ENCODE data around the gene GPR157. TPM values are rescaled to one million over a fixed set of nuclear protein-coding genes. Genes with fewer than 3 reads are reported as not detected.

GPR157 gene
- total RNA-seq, 4 donors from 2014 or later = 6.4 to 14.3 (median 9.8) TPM

GRCh38 chr1:9065213-9065751 is 63.6 kb downstream of the GPR157 start:
- Histone ChIP-seq H3K9me3 (no peaks in the 10 kb centered on the region), H3K4me1 (peaks cover 18 to 43% (median 29%) of the 10 kb centered on the region in 4 donors), H3K4me3 (no peak overlapping the region), H3K27me3 (no peaks in the 10 kb centered on the region), H3K27ac (peak overlapping the region; percentile 28 to 68 (median 53)), H3K36me3 (no peaks in the 10 kb centered on the region)
- intact Hi-C loops (cut with DNase I; ENCODE audit: low total_unique reads) = no loop called here
- in situ Hi-C loops (cut with MboI; ENCODE audit: low pct_ligation_motif_present in 1 of 4, low pct_unique_long_range_greater_than_20kb in 1 of 4, low sequenced_read_pairs in 3 of 4) = no loop called here
- TF ChIP-seq CTCF (IDR thresholded peaks at IDR 0.05) (no peak), EP300 (IDR thresholded peaks at IDR 0.05; ENCODE audit: low read depth) (no peak), POLR2AphosphoS5 (IDR thresholded peaks at IDR 0.05) (no peak), POLR2A (IDR thresholded peaks at IDR 0.05) (no peak)
- no peak for DNase-seq
- 50 to 76% methylated on average over 1 to 7 of the region's 7 CpGs for WGBS, 2 donors (ENCODE audit: low coverage in 1 of 2)

GRCh38 chr1:9062846-9063245 is 66.1 kb downstream of the GPR157 start:
- Histone ChIP-seq H3K4me1 (peaks cover 8 to 25% (median 14%) of the 10 kb centered on the region in 4 donors), H3K36me3 (no peaks in the 10 kb centered on the region), H3K27me3 (no peaks in the 10 kb centered on the region), H3K27ac (peak overlapping the region in 3 of 4 donors; percentile 2 to 44 (median 8)), H3K9me3 (no peaks in the 10 kb centered on the region), H3K4me3 (no peak overlapping the region)
- in situ Hi-C loops (cut with MboI; ENCODE audit: low pct_ligation_motif_present in 1 of 4, low pct_unique_long_range_greater_than_20kb in 1 of 4, low sequenced_read_pairs in 3 of 4) = no loop called here
- intact Hi-C loops (cut with DNase I; ENCODE audit: low total_unique reads) = no loop called here
- TF ChIP-seq POLR2AphosphoS5 (IDR thresholded peaks at IDR 0.05) (no peak), EP300 (IDR thresholded peaks at IDR 0.05; ENCODE audit: low read depth) (no peak), POLR2A (IDR thresholded peaks at IDR 0.05) (no peak), CTCF (IDR thresholded peaks at IDR 0.05) (no peak)
- WGBS, 2 donors (ENCODE audit: low coverage in 1 of 2) = 72 to 80% methylated on average over 5 of the region's 5 CpGs
- no peak for DNase-seq

DNA sequence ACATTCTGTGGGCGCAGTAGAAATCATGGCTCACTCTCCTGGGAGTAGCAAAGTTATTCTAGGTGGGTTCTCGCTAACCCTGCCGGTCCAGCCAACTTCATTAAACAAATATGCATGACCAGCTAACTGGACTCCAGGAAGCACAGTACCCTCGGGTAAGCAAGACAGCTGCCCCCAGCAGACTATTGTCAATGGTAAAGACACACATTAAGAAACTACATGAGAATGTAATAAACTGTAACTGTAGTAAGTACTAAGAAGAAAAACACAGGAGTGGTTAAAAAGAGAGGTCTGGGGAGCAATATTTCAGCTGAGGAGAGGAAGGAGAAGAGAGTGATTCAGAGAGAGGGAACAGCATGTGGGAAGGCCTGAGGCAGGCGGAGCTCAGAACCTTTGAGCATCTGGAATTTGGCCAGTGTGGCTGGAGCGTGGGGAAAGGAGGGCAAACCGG is 66.9 kb downstream of the GPR157 start:
- in situ Hi-C loops (cut with MboI; ENCODE audit: low pct_ligation_motif_present in 1 of 4, low pct_unique_long_range_greater_than_20kb in 1 of 4, low sequenced_read_pairs in 3 of 4) = no loop called here
- DNase-seq = no peak
- Histone ChIP-seq H3K27ac (peak overlapping the region in 1 of 4 donors; percentile 44), H3K36me3 (no peaks in the 10 kb centered on the region), H3K27me3 (no peaks in the 10 kb centered on the region), H3K4me3 (no peak overlapping the region), H3K4me1 (peaks cover 8 to 25% (median 14%) of the 10 kb centered on the region in 4 donors), H3K9me3 (no peaks in the 10 kb centered on the region)
- 63 to 79% methylated on average over 3 to 7 of the region's 7 CpGs for WGBS, 2 donors (ENCODE audit: low coverage in 1 of 2)
- TF ChIP-seq EP300 (IDR thresholded peaks at IDR 0.05; ENCODE audit: low read depth) (no peak), CTCF (IDR thresholded peaks at IDR 0.05) (no peak), POLR2A (IDR thresholded peaks at IDR 0.05) (no peak), POLR2AphosphoS5 (IDR thresholded peaks at IDR 0.05) (no peak)
- intact Hi-C loops (cut with DNase I; ENCODE audit: low total_unique reads) = no loop called here

DNA sequence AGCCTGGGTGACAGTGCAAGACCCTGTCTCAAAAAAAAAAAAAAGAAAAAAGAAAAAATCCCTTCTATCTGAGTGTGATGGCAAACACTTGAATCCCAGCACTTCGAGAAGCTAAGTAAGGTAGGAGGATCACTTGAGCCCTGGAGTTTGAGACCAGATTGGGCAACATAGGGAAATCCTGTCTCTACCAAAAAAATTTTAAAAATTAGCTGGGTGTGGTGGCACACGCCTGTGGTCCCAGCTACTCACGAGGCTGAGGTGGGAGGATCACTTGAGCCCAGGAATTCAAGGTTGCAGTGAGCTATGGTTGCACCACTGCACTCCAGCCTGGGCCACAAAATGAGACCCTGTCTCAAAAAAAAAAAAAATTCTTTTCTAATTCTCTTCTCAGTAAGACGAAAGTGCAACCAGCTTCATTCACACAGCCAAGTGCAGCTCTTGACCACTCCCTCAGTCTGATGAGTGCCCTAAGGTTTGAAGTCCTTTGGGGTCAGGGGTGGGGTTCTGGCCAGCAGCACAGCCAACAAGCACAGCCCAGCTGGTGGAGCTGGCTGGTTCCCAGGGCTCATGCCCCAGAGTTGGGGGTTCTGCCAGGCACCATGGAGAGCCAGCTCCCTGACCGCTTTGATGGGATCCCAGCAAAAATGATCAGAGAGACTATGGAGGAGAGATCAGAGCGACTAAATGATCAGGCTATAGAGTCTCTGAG is 67.5 kb downstream of the GPR157 start:
- no peak for DNase-seq
- Histone ChIP-seq H3K4me1 (peaks cover 8 to 25% (median 14%) of the 10 kb centered on the region in 4 donors), H3K27ac (no peak overlapping the region), H3K9me3 (no peaks in the 10 kb centered on the region), H3K36me3 (no peaks in the 10 kb centered on the region), H3K27me3 (no peaks in the 10 kb centered on the region), H3K4me3 (no peak overlapping the region)
- WGBS, 2 donors (ENCODE audit: low coverage in 1 of 2) = 33 to 73% methylated on average over 3 to 6 of the region's 6 CpGs
- TF ChIP-seq POLR2A (IDR thresholded peaks at IDR 0.05) (no peak), EP300 (IDR thresholded peaks at IDR 0.05; ENCODE audit: low read depth) (no peak), POLR2AphosphoS5 (IDR thresholded peaks at IDR 0.05) (no peak), CTCF (IDR thresholded peaks at IDR 0.05) (no peak)
- in situ Hi-C loops (cut with MboI; ENCODE audit: low pct_ligation_motif_present in 1 of 4, low pct_unique_long_range_greater_than_20kb in 1 of 4, low sequenced_read_pairs in 3 of 4) (no loop called here), intact Hi-C loops (cut with DNase I; ENCODE audit: low total_unique reads) (no loop called here)

Measured in transverse colon (tissue), 4 donors.